PFSK-1 (cell line): Measurements from ENCODE around the gene ADRB2.

Experiments
- POLR2AphosphoS5 ChIP-seq: IDR thresholded peaks from 2 replicates; pipeline ENCODE4 v1.6.1; 2012; ENCODE audit warnings: low read depth, mild to moderate bottlenecking, control low read depth, low read length, moderate library complexity
- REST ChIP-seq, 2 experiments: IDR thresholded peaks; 2 replicates each; pipeline versions ENCODE4 v1.6.1 to v1.8.0; 2011 to 2012; ENCODE audit warnings: low read depth in 2 of 2, low read length in 2 of 2, control low read depth in 1 of 2, inconsistent platforms in 1 of 2, mild to moderate bottlenecking in 1 of 2, moderate library complexity in 1 of 2; ENCODE audit not compliant: insufficient read depth in 1 of 2
- TAF1 ChIP-seq: IDR thresholded peaks from 2 replicates; pipeline ENCODE4 v1.6.1; 2012; ENCODE audit warnings: low read length, control low read depth, borderline replicate concordance; ENCODE audit not compliant: insufficient read depth

- TF ChIP-seq REST (IDR thresholded peaks at IDR 0.05; ENCODE audit: insufficient read depth in 1 of 2, low read depth in 2 of 2, low read length in 2 of 2): no peak
- TF ChIP-seq POLR2AphosphoS5: no peak
- no peak for TF ChIP-seq TAF1
Observed at GRCh38 chr5:148829248-148829594, 2.8 kb downstream of the ADRB2 start.
